HCT116 (cell line): ENCODE results near the gene SPAG8. TPM values are rescaled to one million over a fixed set of nuclear protein-coding genes. Genes with fewer than 3 reads are reported as not detected.

Experiments
- ATAC-seq: fragments of 200-7000 bp; cut with Tn5 transposase; 2 replicates; pipeline ENCODE4 v1.9.1; 2020; ENCODE audit warnings: mild to moderate bottlenecking, moderate library complexity
- BruUV-seq: library from RNA; stranded (reverse); fragments of 400-500 nt; replicated peaks from 2 replicates; lab custom pipeline; 2021; lab: Mats Ljungman, UMichigan
- CTCF ChIA-PET: fragments of 300-600 bp; sonication (Branson Sonifier 250); formaldehyde crosslinking; loops from one replicate; lab custom pipeline; 2021; ENCODE audit warnings: antibody characterized with exemption; lab: Charles Lee
- POLR2A ChIA-PET: fragments of 300-600, 350-600 bp; sonication (Branson Sonifier 250); formaldehyde crosslinking; loops from one replicate; lab custom pipeline; 2021; ENCODE audit warnings: antibody characterized with exemption; lab: Charles Lee
- RAD21 ChIA-PET, 2 experiments: fragments of 300-600 bp; sonication (Branson Sonifier 250); formaldehyde crosslinking; loops; one replicate each; lab custom pipeline; 2023; ENCODE audit warnings: low total read pairs in 2 of 2; ENCODE audit not compliant: uncharacterized antibody in 2 of 2, unreplicated experiment in 2 of 2, low non-redundant PET in 1 of 2; lab: Charles Lee
- DNase-seq: peaks from one replicate; pipeline ENCODE4 v3.0.0-alpha.2; 2010; ENCODE audit warnings: low read depth, low spot score
- H2AFZ ChIP-seq: fragments of 200-600 bp; shearing (Covaris generic), sonication (generic); 2 replicates; pipeline ENCODE4 v1.6.1; 2017; ENCODE audit warnings: low read depth, mixed run types, mixed read lengths, antibody characterized with exemption, low read length; ENCODE audit not compliant: poor library complexity, severe bottlenecking
- H3K27ac ChIP-seq: 2 replicates; pipeline ENCODE4 v1.5.1; 2012; ENCODE audit warnings: low read depth, low read length
- H3K27me3 ChIP-seq: fragments of 200-600 bp; sonication (generic); 2 replicates; pipeline ENCODE4 v1.6.1; 2016; ENCODE audit warnings: mixed run types, low read length, mixed read lengths; ENCODE audit not compliant: insufficient read depth
- H3K36me3 ChIP-seq, 2 experiments: fragments of 200-500 bp in 1 of 2; fragments of 200-600 bp in 1 of 2; sonication (Bioruptor generic) in 1 of 2; sonication (generic) in 1 of 2; 2 replicates each; pipeline versions ENCODE4 v1.5.1 to v1.6.1; 2014 to 2016; ENCODE audit warnings: low read length in 2 of 2, inconsistent platforms in 1 of 2, mixed read lengths in 1 of 2, mixed run types in 1 of 2; ENCODE audit not compliant: insufficient read depth in 2 of 2, control insufficient read depth in 1 of 2
- H3K4me1 ChIP-seq, 2 experiments: fragments of 200-600 bp in 1 of 2; sonication (generic) in 1 of 2; 2 replicates each; pipeline versions ENCODE4 v1.5.1 to v1.6.1; 2012 to 2017; ENCODE audit warnings: low read length in 2 of 2, inconsistent platforms in 1 of 2, mild to moderate bottlenecking in 1 of 2, mixed read lengths in 1 of 2, mixed run types in 1 of 2, moderate library complexity in 1 of 2; ENCODE audit not compliant: insufficient read depth in 2 of 2, control insufficient read depth in 1 of 2
- H3K4me2 ChIP-seq: fragments of 200-600 bp; sonication (generic); 2 replicates; pipeline ENCODE4 v1.6.1; 2017; ENCODE audit warnings: mixed run types, low read length, mixed read lengths
- H3K4me3 ChIP-seq, 2 experiments: fragments of 200-600 bp in 1 of 2; sonication (generic) in 1 of 2; replicated peaks in 1 of 2; 2 replicates each; pipeline ENCODE4 v1.5.1; 2011 to 2016; ENCODE audit warnings: low read length in 2 of 2, control low read depth in 1 of 2, low read depth in 1 of 2, mild to moderate bottlenecking in 1 of 2, mixed read lengths in 1 of 2, mixed run types in 1 of 2
- H3K79me2 ChIP-seq: fragments of 200-600 bp; sonication (generic); 2 replicates; pipeline ENCODE4 v1.6.1; 2017; ENCODE audit warnings: mild to moderate bottlenecking, mixed run types, low read length, moderate library complexity, mixed read lengths; ENCODE audit not compliant: insufficient read depth
- H3K9ac ChIP-seq: fragments of 200-600 bp; sonication (generic); 2 replicates; pipeline ENCODE4 v1.6.1; 2016; ENCODE audit warnings: low read length, mixed read lengths
- H3K9me2 ChIP-seq: fragments of 200-600 bp; sonication (generic), shearing (Covaris generic); 2 replicates; pipeline ENCODE4 v1.6.1; 2017; ENCODE audit warnings: mixed run types, mild to moderate bottlenecking, moderate library complexity; ENCODE audit not compliant: insufficient read depth
- H3K9me3 ChIP-seq, 2 experiments: fragments of 200-500 bp in 1 of 2; fragments of 200-600 bp in 1 of 2; sonication (Bioruptor generic) in 1 of 2; sonication (generic) in 1 of 2; 2 replicates each; pipeline ENCODE4 v1.6.1; 2014 to 2017; ENCODE audit warnings: low read length in 2 of 2, mixed read lengths in 2 of 2, inconsistent platforms in 1 of 2, low read depth in 1 of 2, mild to moderate bottlenecking in 1 of 2, mixed run types in 1 of 2, moderate library complexity in 1 of 2; ENCODE audit not compliant: control insufficient read depth in 1 of 2, insufficient read depth in 1 of 2
- H4K20me1 ChIP-seq: fragments of 200-600 bp; sonication (generic), shearing (Covaris generic); 2 replicates; pipeline ENCODE4 v1.6.1; 2017; ENCODE audit warnings: mixed run types, mild to moderate bottlenecking, moderate library complexity; ENCODE audit not compliant: insufficient read depth
- CBX3 ChIP-seq: IDR thresholded peaks from 2 replicates; pipeline ENCODE4 v1.6.1; 2012; ENCODE audit warnings: low read depth
- CEBPB ChIP-seq: IDR thresholded peaks from 2 replicates; pipeline ENCODE4 v1.6.1; 2012; ENCODE audit warnings: low read depth
- EGR1 ChIP-seq: IDR thresholded peaks from 2 replicates; pipeline ENCODE4 v1.6.1; 2012; ENCODE audit warnings: low read depth
- EZH2 ChIP-seq: fragments of 200-600 bp; sonication (generic); IDR thresholded peaks from 2 replicates; pipeline ENCODE4 v1.6.1; 2017; ENCODE audit warnings: antibody characterized with exemption, mixed run types
- EZH2phosphoT487 ChIP-seq: fragments of 200-600 bp; IDR thresholded peaks from 2 replicates; pipeline ENCODE4 v1.6.1; 2018; ENCODE audit warnings: antibody characterized with exemption, borderline replicate concordance
- FOSL1 ChIP-seq: IDR thresholded peaks from 2 replicates; pipeline ENCODE4 v1.6.1; 2012; ENCODE audit warnings: low read depth
- JUND ChIP-seq: IDR thresholded peaks from 2 replicates; pipeline ENCODE4 v1.6.1; 2012
- POLR2A ChIP-seq: IDR thresholded peaks from 2 replicates; pipeline ENCODE4 v1.7.0; 2011; ENCODE audit warnings: borderline replicate concordance; ENCODE audit not compliant: insufficient read depth, insufficient read length; ENCODE audit errors: extremely low read depth
- POLR2AphosphoS5 ChIP-seq: IDR thresholded peaks from 2 replicates; pipeline ENCODE4 v1.6.1; 2011; ENCODE audit warnings: mild to moderate bottlenecking, low read depth, low read length, moderate library complexity
- RAD21 ChIP-seq: IDR thresholded peaks from 2 replicates; pipeline ENCODE4 v1.6.1; 2012; ENCODE audit warnings: low read depth, mild to moderate bottlenecking
- SIN3A ChIP-seq: IDR thresholded peaks from 2 replicates; pipeline ENCODE4 v1.6.1; 2012; ENCODE audit warnings: low read depth
- SP1 ChIP-seq: IDR thresholded peaks from 2 replicates; pipeline ENCODE4 v1.6.1; 2012; ENCODE audit warnings: low read depth
- SRF ChIP-seq: IDR thresholded peaks from 2 replicates; pipeline ENCODE4 v1.6.1; 2012; ENCODE audit warnings: low read depth
- TCF7L2 ChIP-seq: IDR thresholded peaks from 2 replicates; pipeline ENCODE4 v1.7.0; 2011; ENCODE audit warnings: borderline replicate concordance, inconsistent platforms; ENCODE audit not compliant: insufficient read depth, insufficient read length; ENCODE audit errors: extremely low read depth
- YY1 ChIP-seq: IDR thresholded peaks from 2 replicates; pipeline ENCODE4 v1.6.1; 2011; ENCODE audit warnings: low read length, low read depth, moderate library complexity, mild to moderate bottlenecking; ENCODE audit not compliant: insufficient replicate concordance; ENCODE audit errors: extremely low read depth
- ZFX ChIP-seq: fragments of 450-650 bp; IDR thresholded peaks from 2 replicates; pipeline ENCODE4 v1.6.1; 2017
- ZNF274 ChIP-seq: fragments of 200-500 bp; sonication (Bioruptor generic); IDR thresholded peaks from 2 replicates; pipeline ENCODE4 v1.6.1; 2014; ENCODE audit warnings: mild to moderate bottlenecking, low read depth, low read length, inconsistent platforms
- intact Hi-C: fragments of 100-400 bp; cut with micrococcal nuclease; formaldehyde crosslinking; loops from 2 replicates; pipeline ENCODE4 v1.10.0; 2022
- total RNA-seq: library from RNA; stranded (reverse); gene quantifications from one replicate; pipeline ENCODE4 v1.2.1, GENCODE V29; 2021; ENCODE audit not compliant: unreplicated experiment

The SPAG8 gene
- total RNA-seq, 1 experiment from 2014 or later, result 0.39 TPM

DNA sequence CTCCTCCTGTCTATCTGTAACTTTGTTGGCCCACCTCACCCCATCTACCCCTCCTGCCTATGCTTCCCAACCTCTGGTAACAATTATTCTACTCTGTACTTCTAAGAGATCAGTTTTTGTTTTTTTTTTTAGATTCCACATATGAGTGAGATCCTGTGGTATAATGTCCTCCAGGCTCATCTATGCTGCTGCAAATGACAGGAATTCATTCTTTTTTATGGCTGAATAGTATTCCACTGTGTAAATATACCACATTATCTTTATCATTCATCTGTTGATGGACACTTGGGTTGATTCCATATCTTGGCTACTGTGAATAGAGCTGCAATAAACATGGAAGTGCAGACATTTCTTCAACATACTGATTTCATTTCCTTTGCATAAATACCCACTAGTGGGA is 28.6 kb downstream of the SPAG8 start:
- Histone ChIP-seq H3K9me3 (no peaks in the 10 kb centered on the region), H3K4me2 (no peak overlapping the region), H3K4me3 (no peak overlapping the region), H3K9me2 (no peaks in the 10 kb centered on the region), H3K27ac (no peak overlapping the region), H3K36me3 (no peaks in the 10 kb centered on the region), H3K79me2 (no peaks in the 10 kb centered on the region), H2AFZ (no peak overlapping the region), H3K9ac (no peak overlapping the region), H4K20me1 (no peaks in the 10 kb centered on the region), H3K4me1 (no peaks in the 10 kb centered on the region), H3K27me3 (no peaks in the 10 kb centered on the region)
- RAD21 ChIA-PET, result no interaction called here
- CTCF ChIA-PET, result no interaction called here
- intact Hi-C loops, result no loop called here
- no peak for DNase-seq
- no peak for ATAC-seq
- no peak for TF ChIP-seq POLR2AphosphoS5
- no peak for TF ChIP-seq JUND
- 0 out of 2 replicates have a peak, but pooled peaks have one; percentile 13 for TF ChIP-seq EGR1
- TF ChIP-seq YY1, result no peak
- POLR2A ChIA-PET, result no interaction called here
- no TSS peak for BruUV-seq

DNA sequence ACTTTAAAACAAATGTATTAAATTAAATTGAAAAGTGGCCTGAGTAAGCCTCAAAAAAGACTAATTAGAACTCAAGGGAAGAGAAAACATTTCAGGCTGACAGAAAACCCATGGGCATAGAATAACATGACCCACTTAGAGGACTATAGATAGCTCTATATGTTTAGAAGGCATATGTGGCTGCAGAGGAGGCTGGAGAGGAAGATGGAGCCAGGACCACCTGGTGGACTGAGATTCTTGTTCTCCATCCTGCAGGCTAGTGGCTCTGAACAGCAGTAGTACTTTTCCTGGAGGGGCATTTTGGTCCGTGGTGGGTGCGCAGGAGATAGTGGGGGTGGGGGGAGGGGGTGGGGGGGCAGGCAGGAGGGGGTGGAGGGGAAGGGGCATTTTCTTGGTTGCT is 31.0 kb downstream of the SPAG8 start:
- DNase-seq, result no peak
- no peaks in the 10 kb centered on the region for H3K4me1 ChIP-seq
- ATAC-seq, result no peak
- H4K20me1 ChIP-seq, result no peaks in the 10 kb centered on the region
- no peak overlapping the region for H3K9ac ChIP-seq
- H3K36me3 ChIP-seq, result no peaks in the 10 kb centered on the region
- ChIA-PET POLR2A (no interaction called here), CTCF (no interaction called here), RAD21 (no interaction called here)
- TSS peak; percentile 56 for BruUV-seq
- H3K27me3 ChIP-seq, result no peaks in the 10 kb centered on the region
- H2AFZ ChIP-seq, result no peak overlapping the region
- no peaks in the 10 kb centered on the region for H3K9me2 ChIP-seq
- TF ChIP-seq EZH2phosphoT487 (no peak), POLR2AphosphoS5 (no peak), SIN3A (no peak), POLR2A (no peak), CBX3 (no peak), CEBPB (no peak), SP1 (no peak), RAD21 (no peak), EGR1 (no peak), TCF7L2 (no peak), ZFX (no peak), FOSL1 (no peak), SRF (no peak), EZH2 (no peak), ZNF274 (no peak), YY1 (no peak)
- no peak overlapping the region for H3K27ac ChIP-seq
- intact Hi-C loops, result no loop called here
- no peak overlapping the region for H3K4me3 ChIP-seq
- H3K4me2 ChIP-seq, result no peak overlapping the region
- H3K79me2 ChIP-seq, result no peaks in the 10 kb centered on the region
- H3K9me3 ChIP-seq, result no peaks in the 10 kb centered on the region
